Stimulated activated naive CD4-positive, alpha-beta T cell treated with Interleukin-2 at 50 U/mL for 16 hours (primary cell): ENCODE measurements around the gene RAF1.
"Not testable (repeated sequence)": the region's sequence is repeated elsewhere in the genome, so short reads cannot be mapped to it uniquely, and the experiment has no call there.

ENCODE experiments used
- DNase-seq: peaks from one replicate; lab custom pipeline; 2025; lab: John Stamatoyannopoulos, UW

RAF1 gene

DNA sequence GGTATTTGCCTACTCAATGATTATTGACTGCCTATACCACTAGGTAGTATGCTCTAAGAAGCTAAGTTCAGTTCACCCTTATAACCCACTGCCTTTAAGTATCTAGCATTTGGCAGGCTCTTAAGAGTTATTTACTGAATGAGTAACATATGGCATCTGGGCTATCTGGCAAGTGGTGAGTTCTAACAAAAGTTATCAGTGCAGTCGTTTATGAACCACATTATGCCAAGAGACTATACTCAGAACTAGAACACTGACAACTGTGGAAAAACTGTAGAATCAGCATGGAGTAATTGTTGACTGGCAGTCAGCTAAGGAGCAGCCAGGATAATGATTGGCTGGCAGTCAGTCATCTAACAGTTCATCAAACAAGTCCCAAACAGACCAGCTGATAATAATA is 25.8 kb downstream of the RAF1 start:
- DNase-seq: no peak

DNA sequence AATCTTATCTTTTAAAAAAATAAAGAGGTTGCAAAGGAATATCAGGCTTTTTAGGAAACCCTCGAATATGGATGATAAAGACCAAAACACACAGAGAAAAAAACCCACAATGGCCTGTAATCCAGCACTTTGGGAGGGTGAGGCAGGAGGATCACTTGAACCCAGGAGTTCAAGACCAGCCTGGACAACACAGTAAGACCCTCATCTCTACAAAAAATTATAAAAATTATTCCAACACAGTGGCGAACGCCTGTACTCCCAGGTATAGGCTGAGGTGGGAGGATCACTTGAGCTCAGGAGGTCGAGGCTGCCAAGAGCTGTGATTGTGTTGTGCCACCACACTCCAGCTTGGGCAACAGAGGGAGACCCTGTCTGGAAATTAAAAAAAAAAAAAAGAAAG is 30.8 kb downstream of the RAF1 start:
- DNase-seq: no peak

DNA sequence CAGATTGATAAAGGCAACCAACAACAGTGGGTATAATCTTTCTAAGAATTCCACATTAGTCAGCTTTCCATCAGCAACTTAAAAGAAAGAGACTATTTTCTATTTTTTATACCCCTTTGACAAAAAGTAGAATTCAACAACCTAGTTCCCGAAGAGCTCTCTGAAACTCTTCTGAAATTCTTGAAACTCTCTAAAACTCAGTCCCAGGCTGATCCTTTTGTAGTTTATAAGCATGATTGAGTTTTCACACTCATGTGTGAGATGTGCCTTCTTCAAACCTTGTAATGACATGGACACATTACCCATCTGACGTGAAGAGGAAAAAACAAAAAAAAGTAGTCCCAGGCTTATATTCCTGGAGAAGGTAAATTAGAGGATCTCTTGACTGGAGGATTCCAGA is 31.4 kb downstream of the RAF1 start:
- no peak for DNase-seq

DNA sequence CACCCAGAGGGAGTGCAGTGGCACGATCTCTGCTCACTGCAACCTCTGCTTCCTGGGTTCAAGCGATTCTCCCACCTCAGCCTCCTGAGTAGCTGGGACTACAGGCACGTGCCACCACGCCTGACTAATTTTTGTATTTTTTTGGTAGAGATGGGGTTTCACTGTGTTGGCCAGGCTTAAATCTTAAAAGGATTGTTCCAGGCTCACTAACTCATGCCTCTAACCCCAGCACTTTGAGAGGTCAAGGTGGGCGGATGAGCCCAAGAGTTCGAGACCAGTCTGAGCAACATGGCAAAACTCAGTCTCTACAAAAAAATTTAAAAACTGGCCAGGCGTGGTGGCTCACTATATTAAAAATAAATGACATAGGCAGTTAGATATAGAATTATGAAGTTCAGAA is 33.1 kb downstream of the RAF1 start:
- DNase-seq: not testable (repeated sequence)

DNA sequence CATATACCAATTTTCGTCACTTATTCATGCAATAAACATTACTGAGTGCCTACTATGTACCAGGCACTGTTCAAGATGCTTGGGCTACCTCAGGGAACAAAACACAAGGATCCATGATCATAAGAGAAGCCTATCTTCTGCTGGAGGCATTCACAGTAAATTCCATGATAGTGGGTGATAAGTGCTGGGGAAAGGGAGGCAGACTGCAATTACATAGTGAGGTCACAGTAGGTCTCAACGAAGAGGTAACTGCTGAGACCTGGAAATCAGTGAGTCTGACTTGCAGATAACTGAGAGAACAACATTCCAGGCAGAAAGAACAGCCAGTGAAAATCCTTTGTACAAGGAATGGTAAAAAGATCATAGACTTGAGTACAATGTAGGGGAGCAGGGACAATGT is 33.6 kb downstream of the RAF1 start:
- DNase-seq: no peak

DNA sequence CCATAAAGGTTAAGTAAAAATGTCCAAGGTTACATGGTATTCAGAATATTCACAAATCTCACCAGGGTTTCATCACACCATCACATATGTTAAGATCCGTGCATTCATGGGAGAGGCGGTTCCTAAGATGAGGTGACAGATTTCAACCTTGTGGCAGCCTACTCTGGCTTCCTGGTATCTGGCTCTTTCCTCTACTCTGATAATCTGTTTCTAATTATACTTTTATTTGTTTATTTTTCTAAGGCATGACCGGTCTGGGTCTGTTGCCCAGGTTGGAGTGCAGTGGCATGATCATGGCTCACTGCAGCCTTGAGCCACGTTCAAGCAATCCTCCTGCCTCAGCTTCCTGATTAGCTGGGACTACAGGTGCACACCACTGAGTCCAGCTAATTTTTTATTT is 34.4 kb downstream of the RAF1 start:
- no peak for DNase-seq

DNA sequence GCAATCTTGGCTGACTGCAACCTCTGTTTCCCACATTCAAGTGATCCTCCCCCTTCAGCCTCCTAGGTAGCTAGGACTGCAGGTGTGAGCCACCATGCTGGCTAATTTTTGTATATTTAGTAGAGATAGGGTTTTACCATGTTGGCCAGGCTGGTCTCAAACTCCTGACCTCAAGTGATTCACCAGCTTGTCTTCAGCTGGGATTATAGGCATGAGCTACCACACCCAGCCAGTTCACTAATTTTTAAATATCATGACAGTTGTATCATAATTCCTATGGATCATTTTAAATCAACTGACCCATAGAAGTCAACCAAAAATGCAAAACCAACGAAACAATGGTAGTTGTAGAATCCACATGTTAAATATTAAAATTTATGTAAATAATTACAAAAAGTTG is 35.1 kb downstream of the RAF1 start:
- no peak for DNase-seq

DNA sequence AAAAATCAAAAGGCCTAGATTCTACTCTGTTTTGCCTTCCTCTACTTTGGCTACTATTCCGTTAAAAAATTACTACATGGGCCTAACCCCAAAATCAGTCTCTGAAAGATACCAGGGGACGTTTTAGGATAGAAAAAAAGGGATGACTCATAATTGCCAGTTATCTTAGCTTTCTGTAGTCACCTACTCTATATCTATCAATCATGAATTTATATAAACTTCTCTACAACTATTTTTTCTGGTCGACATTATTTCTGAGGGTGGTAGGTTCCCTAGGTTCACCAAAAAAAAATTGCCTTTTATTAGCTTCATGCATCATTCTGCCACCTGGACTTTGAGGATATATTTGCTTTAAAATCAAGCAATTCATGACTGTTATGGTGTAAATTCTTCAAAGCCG is 36.5 kb downstream of the RAF1 start:
- no peak for DNase-seq

DNA sequence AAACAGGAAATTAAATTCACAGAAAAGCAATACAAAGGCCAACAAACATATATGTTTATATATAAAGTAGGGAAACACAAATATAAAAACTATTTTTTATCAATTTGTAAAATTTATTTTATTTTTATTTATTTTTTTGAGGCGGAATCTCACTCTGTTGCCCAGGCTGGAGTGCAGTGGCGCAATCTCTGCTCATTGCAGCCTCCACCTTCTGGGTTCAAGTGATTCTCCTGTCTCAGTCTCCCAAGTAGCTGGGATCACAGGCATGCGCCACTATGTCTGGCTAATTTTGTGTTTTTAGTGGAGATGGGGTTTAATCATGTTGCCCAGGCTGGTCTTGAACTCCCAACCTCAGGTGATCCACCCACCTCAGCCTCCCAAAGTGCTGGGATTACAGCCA is 39.0 kb downstream of the RAF1 start:
- not testable (repeated sequence) for DNase-seq

DNA sequence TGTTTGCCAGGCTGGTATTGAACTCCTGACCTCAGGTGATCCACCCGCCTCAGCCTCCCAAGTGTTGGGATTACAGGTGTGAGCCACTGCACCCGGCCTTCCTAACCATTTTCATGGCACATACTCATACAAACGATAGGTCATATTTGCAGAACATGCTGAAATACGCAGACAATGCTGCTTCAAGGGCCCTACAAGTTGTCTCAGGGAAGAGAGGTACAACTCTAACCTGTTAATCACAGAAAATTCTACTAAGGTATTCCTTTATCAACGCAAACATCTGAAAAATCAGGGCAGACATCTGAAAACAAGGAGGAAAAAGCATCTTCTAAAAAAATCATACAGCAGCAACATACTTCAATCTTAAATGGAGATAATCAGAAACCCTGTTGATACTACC is 39.9 kb downstream of the RAF1 start:
- no peak for DNase-seq

DNA sequence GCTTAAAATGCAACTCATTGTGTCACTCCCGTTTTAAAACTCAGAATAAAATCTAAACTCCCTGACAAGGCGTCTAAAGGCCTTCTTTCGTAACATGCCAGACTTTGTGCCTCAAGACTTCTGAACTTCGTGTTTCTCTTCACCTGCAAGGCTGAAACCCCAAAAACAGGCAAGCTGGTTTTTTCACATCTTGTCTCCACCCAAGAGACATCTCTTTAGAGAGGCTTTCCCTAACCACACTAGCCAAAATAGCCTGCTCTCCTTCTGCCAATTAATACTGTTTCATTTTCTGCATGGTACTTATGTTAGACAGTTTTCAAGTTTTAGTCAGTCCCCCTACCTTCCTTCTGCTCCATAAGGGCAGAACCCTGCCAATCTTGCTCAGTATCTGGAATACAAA is 41.6 kb downstream of the RAF1 start:
- DNase-seq: no peak

DNA sequence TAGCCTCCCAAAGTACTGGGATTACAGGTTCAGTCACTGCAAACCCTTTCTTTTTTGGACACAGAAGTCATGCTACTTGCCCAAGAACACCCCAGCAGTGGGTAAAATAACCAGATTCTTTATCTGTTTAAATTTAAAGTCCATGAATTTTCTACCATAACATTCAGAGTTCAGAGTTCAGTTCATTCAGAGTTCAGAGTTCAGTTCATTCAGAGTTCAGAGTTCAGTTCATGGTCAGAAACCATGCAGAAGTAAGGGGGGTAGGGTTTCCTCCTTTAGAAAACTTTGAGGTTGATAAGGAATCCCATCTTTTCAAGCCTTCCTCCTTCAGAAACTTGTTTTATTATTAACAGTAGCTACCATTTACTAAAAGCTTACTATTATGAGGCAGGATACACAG is 43.2 kb downstream of the RAF1 start:
- DNase-seq: no peak

DNA sequence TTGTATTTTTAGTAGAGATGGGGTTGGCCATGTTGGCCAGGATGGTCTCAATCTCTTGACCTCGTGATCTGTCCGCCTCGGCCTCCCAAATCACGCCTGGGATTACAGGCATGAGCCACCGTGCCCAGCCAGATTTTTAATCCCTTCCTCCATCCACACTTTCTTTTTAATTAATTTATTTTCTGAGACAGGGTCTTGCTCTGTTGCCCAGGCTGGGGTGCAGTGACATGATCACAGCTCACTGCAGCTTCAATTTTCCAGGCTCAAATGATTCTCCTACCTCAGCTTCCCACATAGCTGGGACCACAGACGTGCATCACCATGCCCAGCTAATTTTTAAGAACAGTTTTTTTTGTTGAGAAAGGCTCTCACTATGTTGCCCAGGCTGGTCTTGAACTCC is 43.6 kb downstream of the RAF1 start:
- no peak for DNase-seq

DNA sequence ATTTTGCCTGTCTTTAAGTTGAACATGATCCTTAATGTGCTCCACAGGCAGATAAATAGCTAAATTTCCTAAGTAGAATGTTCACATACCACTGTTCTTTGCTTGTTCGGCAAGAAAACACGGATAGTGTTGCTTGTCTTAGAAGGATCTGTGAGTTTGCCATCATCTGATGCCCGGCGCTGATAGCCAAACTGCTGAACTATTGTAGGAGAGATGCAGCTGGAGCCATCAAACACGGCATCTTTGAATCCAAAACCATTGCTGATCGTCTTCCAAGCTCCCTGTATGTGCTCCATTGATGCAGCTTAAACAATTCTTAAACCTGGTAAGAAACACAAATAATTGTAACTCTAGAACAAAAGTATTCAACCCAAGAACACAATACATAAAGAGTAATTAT is 45.5 kb downstream of the RAF1 start:
- no peak for DNase-seq

DNA sequence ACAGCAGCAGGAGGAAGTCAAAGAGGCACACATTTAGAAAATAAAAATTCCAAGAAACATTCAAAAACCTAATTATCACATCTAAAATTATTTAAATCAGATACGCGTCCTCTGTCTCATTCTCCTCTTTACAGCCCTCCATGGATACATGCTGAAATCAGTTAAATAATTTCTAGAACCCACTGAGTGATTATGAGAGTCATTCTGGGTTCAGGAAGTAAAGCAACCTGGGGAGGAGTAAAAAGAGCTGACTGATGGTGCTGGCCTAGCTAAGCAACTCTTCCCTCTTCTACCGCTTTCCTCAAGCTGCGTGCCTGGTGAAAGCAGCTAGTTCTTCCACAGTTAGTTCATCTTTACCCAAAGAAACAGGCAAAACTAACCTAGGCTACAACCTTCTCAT is 48.7 kb downstream of the RAF1 start:
- DNase-seq: no peak

DNA sequence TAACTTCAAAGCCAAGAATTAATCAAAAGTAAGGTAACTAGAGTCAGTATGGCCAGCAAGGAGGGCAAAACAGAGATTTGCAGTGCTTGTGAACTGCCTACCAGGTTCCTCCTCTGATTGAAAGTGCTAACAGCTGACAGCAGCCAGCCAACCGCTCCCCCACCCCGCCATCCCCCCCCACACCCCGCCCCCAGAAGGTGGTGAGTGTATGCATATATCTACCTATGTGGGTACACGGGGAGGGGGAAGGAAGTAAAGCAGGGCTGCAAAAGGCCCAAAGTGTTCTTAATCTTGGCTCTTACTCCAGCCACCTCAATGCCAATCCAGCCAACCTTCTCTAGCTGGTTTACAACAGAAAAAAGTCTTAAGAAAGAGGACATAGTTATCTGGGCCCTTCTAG is 50.7 kb downstream of the RAF1 start:
- no peak for DNase-seq

DNA sequence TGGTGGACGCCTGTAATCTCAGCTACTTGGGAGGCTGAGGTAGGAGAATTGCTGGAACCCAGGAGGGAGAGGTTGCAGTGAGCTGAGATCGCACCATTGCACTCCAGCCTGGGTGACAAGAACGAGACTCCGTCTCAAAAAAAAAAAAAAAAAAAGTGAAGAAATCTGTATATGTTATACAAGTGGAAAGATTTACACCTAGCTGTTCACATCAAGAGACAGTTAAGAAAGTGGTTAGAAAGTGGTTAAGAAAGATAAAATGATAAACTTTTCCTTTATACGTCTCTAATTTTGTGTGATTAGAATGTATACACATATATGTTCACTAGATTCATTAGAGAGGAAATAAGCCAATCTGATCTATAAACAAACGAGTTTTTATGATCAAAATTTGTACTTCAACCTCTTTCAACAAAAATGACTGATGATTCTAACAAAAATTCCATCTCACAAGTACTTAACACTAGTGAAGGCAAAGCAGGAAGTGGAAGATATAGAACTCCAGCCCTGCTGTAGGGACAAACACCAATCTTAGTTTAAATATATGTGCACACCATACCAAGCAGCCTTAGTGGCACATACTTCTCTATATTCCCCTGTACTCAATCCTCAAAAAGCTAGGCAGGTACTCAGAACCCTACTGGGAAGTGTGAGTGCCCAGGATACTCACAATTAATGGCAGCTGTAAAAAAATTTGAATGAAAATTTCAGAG is 51.2 kb downstream of the RAF1 start:
- DNase-seq: no peak

DNA sequence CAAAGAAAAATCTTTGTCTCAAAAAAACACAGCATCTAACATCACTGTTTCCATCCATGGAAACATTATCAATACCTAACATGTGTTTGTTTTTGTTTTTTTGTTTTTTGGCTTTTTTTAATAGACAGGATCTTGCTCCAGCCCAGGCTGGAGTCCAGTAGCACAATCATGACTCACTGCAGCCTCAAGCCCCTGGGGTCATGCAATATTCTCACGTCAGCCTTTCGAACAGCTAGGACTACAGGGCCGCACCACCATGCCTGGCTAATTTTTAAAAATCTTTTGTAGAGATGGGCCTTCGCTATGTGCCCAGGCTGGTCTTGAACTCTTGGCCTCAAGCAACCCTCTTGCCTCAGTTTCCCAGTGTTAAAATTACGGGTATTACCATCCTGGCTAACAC is 52.8 kb downstream of the RAF1 start:
- DNase-seq: no peak

DNA sequence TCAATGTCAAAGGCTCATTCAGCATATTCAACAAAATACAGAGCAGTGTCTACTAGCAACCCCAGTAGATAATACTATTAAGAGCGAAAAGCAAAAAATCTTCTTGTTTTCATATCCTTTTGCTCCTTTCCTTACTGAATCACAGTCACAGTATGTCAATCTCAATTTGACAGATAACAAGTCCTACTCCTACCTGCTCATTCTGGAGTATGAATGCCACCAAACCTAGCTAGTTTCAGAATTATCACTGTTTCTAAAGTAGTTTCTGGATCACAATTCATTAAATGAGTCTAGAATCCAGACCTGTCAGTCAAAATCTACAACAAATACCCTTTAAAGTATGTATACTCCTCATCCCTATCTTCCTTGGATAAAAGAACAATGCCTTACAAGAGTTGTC is 55.5 kb downstream of the RAF1 start:
- DNase-seq: no peak

DNA sequence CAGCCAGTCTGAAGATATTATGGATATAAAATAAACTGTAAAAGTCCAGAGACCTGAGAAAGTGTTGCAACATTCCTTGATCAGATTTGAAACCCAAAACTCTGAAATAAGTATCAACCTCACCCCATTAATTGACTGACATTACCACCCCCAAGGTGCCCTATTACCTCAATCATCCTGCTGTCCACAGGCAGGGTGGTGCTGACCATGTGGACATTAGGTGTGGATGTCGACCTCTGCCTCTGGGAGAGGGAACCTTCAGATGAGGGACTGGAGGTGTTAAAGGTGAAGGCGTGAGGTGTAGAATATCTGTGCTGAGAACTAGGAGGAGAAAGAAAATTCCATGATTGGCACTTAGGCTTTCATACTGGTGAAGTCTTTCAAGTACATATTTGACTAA is 59.9 kb downstream of the RAF1 start:
- no peak for DNase-seq

DNA sequence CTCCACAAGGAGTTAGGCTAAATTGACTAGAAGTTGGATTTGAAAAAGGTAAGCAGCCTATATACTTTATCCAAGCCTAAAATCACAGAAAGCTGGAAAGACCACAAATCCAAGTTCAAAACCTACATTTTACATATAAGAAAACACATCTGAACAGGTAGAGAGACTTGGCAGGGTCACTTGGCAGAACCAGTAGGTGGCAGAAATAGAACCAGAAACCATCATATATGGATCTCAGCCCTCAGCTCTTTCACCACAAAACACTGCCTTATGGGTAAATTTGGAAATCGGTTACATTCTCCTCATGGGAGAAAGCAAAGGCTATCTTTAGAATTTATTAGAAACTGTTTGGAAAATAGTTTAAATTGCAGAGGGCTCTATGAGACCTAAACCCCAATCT is 62.8 kb downstream of the RAF1 start:
- DNase-seq: no peak

DNA sequence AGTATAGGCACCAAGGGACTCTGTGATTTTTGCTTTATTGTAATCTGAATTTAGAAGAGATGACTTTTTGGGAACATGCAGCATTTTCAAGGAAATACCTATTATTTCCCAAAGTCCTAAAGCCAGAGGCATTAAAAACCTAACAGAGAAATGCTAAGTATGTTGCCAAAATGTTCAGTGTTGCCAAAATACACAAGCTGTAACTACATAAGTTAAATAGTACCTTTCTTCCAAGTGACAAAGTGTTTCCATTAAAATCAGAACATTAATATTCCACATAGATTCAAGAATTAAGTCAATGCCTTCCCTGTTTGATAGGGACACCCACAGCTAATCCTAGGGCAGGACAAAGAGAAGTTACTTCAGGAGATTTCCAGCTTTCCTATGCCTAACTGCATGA is 65.0 kb downstream of the RAF1 start:
- no peak for DNase-seq

DNA sequence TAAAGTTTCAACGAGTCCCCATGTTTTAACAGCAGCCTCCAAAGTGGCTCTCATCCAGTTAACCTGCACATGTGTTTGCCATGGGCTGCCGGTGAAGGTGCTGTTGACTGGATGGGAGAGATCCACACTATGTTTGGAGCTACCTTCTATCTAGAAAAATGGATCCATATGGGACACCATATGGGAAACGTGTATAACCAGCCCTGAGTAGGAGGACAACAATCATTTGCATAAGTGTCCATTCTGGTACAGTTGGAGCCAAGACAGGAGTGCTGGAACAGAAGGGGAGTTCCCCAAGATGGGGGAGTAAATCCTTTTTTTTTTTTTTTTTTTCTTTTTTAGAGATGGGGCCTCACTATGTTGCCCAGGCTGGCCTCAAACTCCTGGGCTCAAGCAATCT is 70.4 kb downstream of the RAF1 start:
- no peak for DNase-seq

DNA sequence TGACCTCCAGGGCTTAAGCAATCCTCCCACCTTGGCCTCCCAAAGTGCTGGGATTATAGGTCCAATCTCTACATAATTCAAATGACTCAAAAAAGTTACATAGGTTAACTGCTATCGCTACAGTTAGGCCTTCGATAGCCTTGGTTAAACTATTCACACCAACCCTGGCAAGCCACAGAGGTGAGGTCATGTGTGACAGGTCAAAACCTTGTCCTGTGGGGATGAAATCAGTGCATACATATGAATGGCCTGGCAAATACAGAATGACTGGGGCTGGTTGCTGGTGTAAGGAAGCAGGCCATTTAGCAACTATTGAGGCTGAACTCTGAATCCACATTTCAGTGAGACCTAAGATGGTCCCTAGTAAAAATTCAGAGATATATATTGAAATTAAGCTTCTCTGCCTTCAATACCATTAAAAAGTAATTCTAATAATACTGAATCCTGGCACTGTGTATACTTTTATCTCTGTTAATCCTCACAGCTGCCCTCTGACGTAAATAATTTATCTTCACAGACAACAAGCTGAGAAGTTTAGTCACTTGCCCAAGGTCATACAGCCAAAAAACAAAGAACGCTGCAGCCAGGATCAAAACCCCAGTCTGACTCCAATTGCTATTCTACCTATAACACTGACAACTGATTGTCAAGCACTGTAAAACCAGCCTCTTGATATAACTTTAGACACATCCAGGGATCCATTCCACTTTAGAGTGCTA is 71.8 kb downstream of the RAF1 start:
- no peak for DNase-seq
